ENCODE measurements around the gene DRAXIN. TPM values are rescaled to one million over a fixed set of nuclear protein-coding genes. Genes with fewer than 3 reads are reported as not detected.

DRAXIN gene
- total RNA-seq, 5 donors from 2014 or later (not counting 1 experiment from before 2014, with no cell fraction given), result 0.18 to 2.0 (median 0.23) TPM

DNA sequence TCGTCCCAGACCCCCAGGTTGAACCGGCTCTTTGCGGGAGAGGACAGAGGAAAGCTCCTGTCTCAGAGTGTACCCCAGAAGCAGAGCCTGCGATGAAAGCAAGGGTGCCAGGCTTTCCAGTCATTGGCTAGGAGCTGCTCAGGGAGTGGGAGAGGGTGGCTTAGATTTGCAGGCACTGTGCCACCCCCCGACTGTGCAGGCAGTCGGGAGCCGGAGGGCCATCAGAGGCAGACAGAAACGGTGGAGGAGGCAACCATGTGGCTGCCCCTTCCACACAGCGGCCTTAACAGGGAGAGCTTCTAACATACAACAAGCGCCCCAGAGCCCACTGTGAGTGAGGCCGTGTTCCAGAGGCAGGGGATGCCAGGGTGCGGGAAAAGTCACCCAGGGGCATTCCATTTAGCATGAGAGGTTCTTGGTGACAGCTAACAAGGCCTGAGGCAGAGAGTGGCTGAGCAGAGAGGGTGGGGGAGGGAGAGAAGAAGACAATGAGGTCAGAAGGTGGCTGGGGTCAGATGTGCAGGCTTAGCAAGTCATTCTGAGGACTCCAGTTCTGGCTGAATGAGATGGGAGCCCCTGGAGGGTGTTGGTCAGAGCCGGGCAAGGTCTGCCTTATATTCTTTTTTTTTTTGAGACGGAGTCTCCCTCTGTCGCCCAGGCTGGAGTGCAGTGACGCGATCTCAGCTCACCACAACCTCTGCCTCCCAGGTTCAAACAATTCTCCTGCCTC is 61.0 kb downstream of the DRAXIN start:
- Histone ChIP-seq H3K27ac (ENCODE audit: low read length) (no peak overlapping the region), H3K9me3 (no peaks in the 10 kb centered on the region), H3K4me3 (ENCODE audit: control insufficient read depth in 1 of 2, extremely low read depth in 1 of 2, low read length in 1 of 2) (no peak overlapping the region), H3K27me3 (replicated peaks in 1 of 2; ENCODE audit: control insufficient read depth in 2 of 2, extremely low read depth in 1 of 2, insufficient read depth in 2 of 2, low read length in 1 of 2) (no peaks in the 10 kb centered on the region), H3K36me3 (ENCODE audit: control insufficient read depth in 2 of 2, extremely low read depth in 1 of 2, insufficient read depth in 1 of 2, low read length in 1 of 2) (peaks cover 12 to 25% of the 10 kb centered on the region in 2 donors), H3K4me1 (ENCODE audit: control insufficient read depth in 1 of 2, extremely low read depth in 1 of 2, insufficient read depth in 2 of 2, low read length in 2 of 2) (peaks cover 0 to 22% of the 10 kb centered on the region in 2 experiments)
- ChIA-PET CTCF (no interaction called here), POLR2A (no interaction called here)
- 93% methylated on average over 11 of the region's 17 CpGs for WGBS (ENCODE audit: insufficient coverage)
- peaks cover 0 to 3% of the 10 kb centered on the region in 2 donors for H3K27me3 Mint-ChIP-seq
- H3K4me3 Mint-ChIP-seq, result no peak overlapping the region
- peaks cover 8 to 25% (median 16%) of the 10 kb centered on the region in 3 donors for H3K4me1 Mint-ChIP-seq
- H3K36me3 Mint-ChIP-seq, result peaks cover 5% of the 10 kb centered on the region
- DNase-seq (no peak), ATAC-seq (replicated peaks in 1 of 4) (no peak)
- H3K27ac Mint-ChIP-seq, result no peak overlapping the region
- no peaks in the 10 kb centered on the region for H3K9me3 Mint-ChIP-seq

DNA sequence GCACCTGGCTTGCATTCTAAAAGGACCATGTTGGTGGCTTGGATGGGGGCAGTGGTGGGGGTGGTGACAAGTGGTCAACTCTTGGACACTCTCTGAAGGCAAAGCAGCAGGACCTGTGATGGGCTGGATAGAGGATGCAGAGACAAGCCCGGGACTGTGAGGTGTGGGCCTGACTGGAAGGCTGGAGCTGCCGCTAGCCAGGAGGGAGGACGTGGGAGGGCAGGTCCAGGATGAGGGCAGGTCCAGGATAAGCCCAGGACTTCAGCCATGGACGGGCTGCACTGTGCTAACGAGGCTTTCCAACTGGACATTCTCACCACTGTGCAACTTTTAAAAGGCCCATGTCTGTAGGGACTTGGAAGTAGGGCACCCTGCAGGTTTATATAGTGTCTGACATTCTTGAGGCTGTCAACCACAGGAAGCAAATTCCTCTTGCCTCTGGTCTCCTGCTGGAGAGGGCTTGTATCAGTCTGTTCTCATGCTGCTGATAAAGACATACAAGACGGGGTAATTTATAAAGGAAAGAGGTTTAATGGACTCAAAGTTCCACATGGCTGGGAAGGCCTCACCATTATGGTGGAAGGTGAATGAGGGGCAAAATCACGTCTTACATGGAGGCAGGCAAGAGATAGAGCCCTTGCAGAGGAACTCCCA is 62.2 kb downstream of the DRAXIN start:
- Histone ChIP-seq H3K27me3 (replicated peaks in 1 of 2; ENCODE audit: control insufficient read depth in 2 of 2, extremely low read depth in 1 of 2, insufficient read depth in 2 of 2, low read length in 1 of 2) (no peaks in the 10 kb centered on the region), H3K9me3 (no peaks in the 10 kb centered on the region), H3K27ac (ENCODE audit: low read length) (no peak overlapping the region), H3K36me3 (ENCODE audit: control insufficient read depth in 2 of 2, extremely low read depth in 1 of 2, insufficient read depth in 1 of 2, low read length in 1 of 2) (peaks cover 8 to 14% of the 10 kb centered on the region in 2 donors), H3K4me1 (ENCODE audit: control insufficient read depth in 1 of 2, extremely low read depth in 1 of 2, insufficient read depth in 2 of 2, low read length in 2 of 2) (peaks cover 0 to 16% of the 10 kb centered on the region in 2 experiments), H3K4me3 (ENCODE audit: control insufficient read depth in 1 of 2, extremely low read depth in 1 of 2, low read length in 1 of 2) (no peak overlapping the region)
- Mint-ChIP-seq H3K4me1 (peaks cover 8 to 24% (median 16%) of the 10 kb centered on the region in 3 donors), H3K4me3 (no peak overlapping the region), H3K27ac (no peak overlapping the region), H3K27me3 (peaks cover 0 to 3% of the 10 kb centered on the region in 2 donors), H3K36me3 (peaks cover 5% of the 10 kb centered on the region), H3K9me3 (no peaks in the 10 kb centered on the region)
- no peak for DNase-seq
- no peak for ATAC-seq (replicated peaks in 1 of 4)
- ChIA-PET CTCF (no interaction called here), POLR2A (no interaction called here)
- WGBS (ENCODE audit: insufficient coverage), result 92% methylated on average over 2 of the region's 7 CpGs

DNA sequence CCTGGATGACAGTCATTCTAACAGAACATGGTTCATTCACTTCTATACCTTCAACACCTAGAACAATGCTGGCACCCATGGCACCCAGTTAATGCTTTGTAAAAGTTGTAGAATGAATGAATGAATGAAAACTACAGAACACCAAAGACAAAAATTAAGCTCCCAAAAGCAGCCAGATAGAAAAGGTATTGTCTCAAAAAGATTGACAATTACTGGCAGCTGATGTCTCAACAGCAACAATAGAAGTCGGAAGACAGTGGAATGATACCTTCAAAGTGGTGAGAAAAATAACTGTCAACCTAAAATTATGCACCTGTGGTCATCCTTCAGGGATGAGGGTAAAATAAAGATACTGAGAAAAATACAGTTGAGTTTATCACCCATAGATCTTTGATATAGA is 65.5 kb downstream of the DRAXIN start:
- Histone ChIP-seq H3K4me3 (ENCODE audit: control insufficient read depth in 1 of 2, extremely low read depth in 1 of 2, low read length in 1 of 2) (no peak overlapping the region), H3K27me3 (replicated peaks in 1 of 2; ENCODE audit: control insufficient read depth in 2 of 2, extremely low read depth in 1 of 2, insufficient read depth in 2 of 2, low read length in 1 of 2) (peaks cover 0 to 10% of the 10 kb centered on the region in 2 experiments), H3K27ac (ENCODE audit: low read length) (no peak overlapping the region), H3K4me1 (ENCODE audit: control insufficient read depth in 1 of 2, extremely low read depth in 1 of 2, insufficient read depth in 2 of 2, low read length in 2 of 2) (peaks cover 0 to 15% of the 10 kb centered on the region in 2 experiments), H3K9me3 (no peaks in the 10 kb centered on the region), H3K36me3 (ENCODE audit: control insufficient read depth in 2 of 2, extremely low read depth in 1 of 2, insufficient read depth in 1 of 2, low read length in 1 of 2) (no peaks in the 10 kb centered on the region)
- no peak for ATAC-seq (replicated peaks in 1 of 4)
- ChIA-PET CTCF (no interaction called here), POLR2A (no interaction called here)
- H3K9me3 Mint-ChIP-seq, result no peaks in the 10 kb centered on the region
- H3K27me3 Mint-ChIP-seq, result peaks cover 5 to 15% of the 10 kb centered on the region in 2 donors
- no peak for DNase-seq
- H3K4me1 Mint-ChIP-seq, result peaks cover 8 to 16% (median 10%) of the 10 kb centered on the region in 3 donors
- H3K36me3 Mint-ChIP-seq, result no peaks in the 10 kb centered on the region
- no peak overlapping the region for H3K4me3 Mint-ChIP-seq
- no CpG with 5 or more reads among the region's 1 CpG for WGBS (ENCODE audit: insufficient coverage)
- no peak overlapping the region for H3K27ac Mint-ChIP-seq

DNA sequence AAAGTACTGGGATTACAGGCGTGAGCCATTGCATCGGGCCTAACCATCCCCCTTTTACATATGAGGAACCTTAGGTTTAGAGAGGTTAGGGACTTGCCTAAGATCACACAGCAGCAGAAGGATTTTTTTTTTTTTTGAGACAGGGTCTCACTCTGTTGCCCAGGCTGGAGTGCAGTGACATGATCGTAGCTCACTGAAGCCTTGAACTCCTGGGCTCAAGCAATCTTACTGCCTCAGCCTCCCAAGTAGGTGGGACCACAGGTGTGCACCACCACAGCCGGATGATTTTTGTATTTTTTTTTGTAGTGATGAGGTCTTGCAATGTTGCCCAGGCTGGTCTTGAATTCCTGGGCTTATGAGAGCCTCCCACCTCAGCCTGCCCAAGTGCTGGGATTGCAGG is 68.3 kb downstream of the DRAXIN start:
- H3K27ac Mint-ChIP-seq, result no peak overlapping the region
- H3K4me3 Mint-ChIP-seq, result no peak overlapping the region
- peaks cover 22 to 35% of the 10 kb centered on the region in 2 donors for H3K27me3 Mint-ChIP-seq
- Histone ChIP-seq H3K9me3 (no peaks in the 10 kb centered on the region), H3K36me3 (ENCODE audit: control insufficient read depth in 2 of 2, extremely low read depth in 1 of 2, insufficient read depth in 1 of 2, low read length in 1 of 2) (no peaks in the 10 kb centered on the region), H3K27ac (ENCODE audit: low read length) (no peak overlapping the region), H3K4me1 (ENCODE audit: control insufficient read depth in 1 of 2, extremely low read depth in 1 of 2, insufficient read depth in 2 of 2, low read length in 2 of 2) (peaks cover 0 to 10% of the 10 kb centered on the region in 2 experiments), H3K27me3 (replicated peaks in 1 of 2; ENCODE audit: control insufficient read depth in 2 of 2, extremely low read depth in 1 of 2, insufficient read depth in 2 of 2, low read length in 1 of 2) (peaks cover 0 to 35% of the 10 kb centered on the region in 2 experiments), H3K4me3 (ENCODE audit: control insufficient read depth in 1 of 2, extremely low read depth in 1 of 2, low read length in 1 of 2) (no peak overlapping the region)
- H3K4me1 Mint-ChIP-seq, result peaks cover 6 to 12% (median 10%) of the 10 kb centered on the region in 3 donors
- no peak for DNase-seq
- CTCF ChIA-PET, result no interaction called here
- H3K9me3 Mint-ChIP-seq, result no peaks in the 10 kb centered on the region
- POLR2A ChIA-PET, result no interaction called here
- no peaks in the 10 kb centered on the region for H3K36me3 Mint-ChIP-seq
- no CpG with 5 or more reads among the region's 4 CpGs for WGBS (ENCODE audit: insufficient coverage)
- no peak for ATAC-seq (replicated peaks in 1 of 4)

DNA sequence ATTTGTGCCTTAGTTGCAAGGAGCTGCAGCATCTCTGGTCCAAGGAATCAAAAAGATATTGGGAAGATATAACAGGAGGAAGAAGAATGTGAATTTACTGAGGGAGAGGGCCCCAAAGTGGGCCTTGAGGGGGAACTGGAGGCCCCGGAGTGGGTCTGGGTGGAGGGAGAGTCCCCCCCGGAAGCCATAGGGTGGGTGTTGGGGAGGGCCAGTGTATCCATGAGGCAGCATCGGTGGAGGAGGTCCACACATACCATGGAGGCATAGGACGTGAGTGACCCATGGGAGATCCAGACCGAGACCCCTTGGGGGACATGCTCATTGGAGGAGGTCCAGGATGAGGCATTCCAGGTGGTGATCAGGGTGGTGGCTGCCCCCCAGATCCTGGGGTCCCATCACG is 69.8 kb downstream of the DRAXIN start:
- Mint-ChIP-seq H3K27ac (no peak overlapping the region), H3K27me3 (peaks cover 22 to 35% of the 10 kb centered on the region in 2 donors), H3K4me1 (peaks cover 6 to 12% (median 10%) of the 10 kb centered on the region in 3 donors), H3K4me3 (peak overlapping the region in 1 of 3 donors; percentile 4), H3K9me3 (no peaks in the 10 kb centered on the region), H3K36me3 (no peaks in the 10 kb centered on the region)
- WGBS (ENCODE audit: insufficient coverage), result 89% methylated on average over 6 of the region's 6 CpGs
- H3K4me3 ChIP-seq (ENCODE audit: control insufficient read depth in 1 of 2, extremely low read depth in 1 of 2, low read length in 1 of 2), result no peak overlapping the region
- H3K4me1 ChIP-seq (ENCODE audit: control insufficient read depth in 1 of 2, extremely low read depth in 1 of 2, insufficient read depth in 2 of 2, low read length in 2 of 2), result peaks cover 0 to 10% of the 10 kb centered on the region in 2 experiments
- no peaks in the 10 kb centered on the region for H3K36me3 ChIP-seq (ENCODE audit: control insufficient read depth in 2 of 2, extremely low read depth in 1 of 2, insufficient read depth in 1 of 2, low read length in 1 of 2)
- no peak overlapping the region for H3K27ac ChIP-seq (ENCODE audit: low read length)
- ChIA-PET POLR2A (no interaction called here), CTCF (no interaction called here)
- H3K9me3 ChIP-seq, result no peaks in the 10 kb centered on the region
- DNase-seq (no peak), ATAC-seq (replicated peaks in 1 of 4) (no peak)
- peaks cover 0 to 48% of the 10 kb centered on the region in 2 experiments for H3K27me3 ChIP-seq (replicated peaks in 1 of 2; ENCODE audit: control insufficient read depth in 2 of 2, extremely low read depth in 1 of 2, insufficient read depth in 2 of 2, low read length in 1 of 2)

DNA sequence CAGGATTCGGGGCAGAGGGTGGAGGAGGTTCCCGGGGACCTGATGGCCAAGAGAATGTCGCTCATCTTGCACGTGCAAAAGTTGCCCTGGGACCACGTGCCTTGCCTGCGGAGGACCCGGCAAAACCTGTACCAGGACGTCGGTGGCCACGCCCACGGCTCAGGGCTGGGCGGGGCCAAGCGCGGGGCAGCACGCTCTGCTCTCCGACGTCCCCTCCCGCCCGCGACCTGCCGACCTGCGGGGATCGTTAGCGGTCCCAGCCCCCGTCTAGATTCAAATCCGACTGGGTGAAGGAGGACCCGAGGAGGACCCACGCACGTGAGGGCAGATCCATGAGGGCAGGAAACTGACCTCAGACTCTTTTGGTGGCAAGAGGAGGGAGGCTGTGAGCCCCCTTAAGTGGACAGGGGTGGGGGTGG is 70.5 kb downstream of the DRAXIN start, which contains the start of gene C1orf167:
Gene C1orf167, plus strand, starts transcription at position 206 of the 419 bp plus-strand sequence. CDS start 2,208 bp downstream, outside the sequence.
- Histone ChIP-seq H3K9me3 (no peaks in the 10 kb centered on the region), H3K4me1 (ENCODE audit: control insufficient read depth in 1 of 2, extremely low read depth in 1 of 2, insufficient read depth in 2 of 2, low read length in 2 of 2) (peaks cover 0 to 10% of the 10 kb centered on the region in 2 experiments), H3K27me3 (replicated peaks in 1 of 2; ENCODE audit: control insufficient read depth in 2 of 2, extremely low read depth in 1 of 2, insufficient read depth in 2 of 2, low read length in 1 of 2) (peaks cover 0 to 54% of the 10 kb centered on the region in 2 experiments), H3K36me3 (ENCODE audit: control insufficient read depth in 2 of 2, extremely low read depth in 1 of 2, insufficient read depth in 1 of 2, low read length in 1 of 2) (no peaks in the 10 kb centered on the region), H3K27ac (ENCODE audit: low read length) (no peak within 1 kb of the TSS), H3K4me3 (ENCODE audit: control insufficient read depth in 1 of 2, extremely low read depth in 1 of 2, low read length in 1 of 2) (peak within 1 kb of the TSS in 1 of 2 donors; percentile 32)
- ChIA-PET POLR2A (no interaction called here), CTCF (no interaction called here)
- Mint-ChIP-seq H3K9me3 (no peaks in the 10 kb centered on the region), H3K4me1 (peaks cover 6 to 12% (median 10%) of the 10 kb centered on the region in 3 donors), H3K36me3 (no peaks in the 10 kb centered on the region), H3K4me3 (peak within 1 kb of the TSS in 1 of 3 donors; percentile 4), H3K27me3 (peaks cover 22 to 33% of the 10 kb centered on the region in 2 donors), H3K27ac (no peak within 1 kb of the TSS)
- 4% methylated on average over 28 of the region's 29 CpGs for WGBS (ENCODE audit: insufficient coverage)
- DNase-seq (peak in 13 of 35 experiments; percentile 4 to 49 (median 24)), ATAC-seq (replicated peaks in 1 of 4) (peak; percentile 45 to 76 (median 58))
